Femur (tissue), 1 donor: ENCODE measurements around the gene SYT17.
A peak's percentile ranks its signal among the peaks of the same experiment; 100 is the strongest.
"Not testable (repeated sequence)": the region's sequence is repeated elsewhere in the genome, so short reads cannot be mapped to it uniquely, and the experiment has no call there.

Source experiments
- DNase-seq: peaks from one replicate; pipeline ENCODE4 v3.0.0-alpha.2; 2017

The SYT17 gene

DNA sequence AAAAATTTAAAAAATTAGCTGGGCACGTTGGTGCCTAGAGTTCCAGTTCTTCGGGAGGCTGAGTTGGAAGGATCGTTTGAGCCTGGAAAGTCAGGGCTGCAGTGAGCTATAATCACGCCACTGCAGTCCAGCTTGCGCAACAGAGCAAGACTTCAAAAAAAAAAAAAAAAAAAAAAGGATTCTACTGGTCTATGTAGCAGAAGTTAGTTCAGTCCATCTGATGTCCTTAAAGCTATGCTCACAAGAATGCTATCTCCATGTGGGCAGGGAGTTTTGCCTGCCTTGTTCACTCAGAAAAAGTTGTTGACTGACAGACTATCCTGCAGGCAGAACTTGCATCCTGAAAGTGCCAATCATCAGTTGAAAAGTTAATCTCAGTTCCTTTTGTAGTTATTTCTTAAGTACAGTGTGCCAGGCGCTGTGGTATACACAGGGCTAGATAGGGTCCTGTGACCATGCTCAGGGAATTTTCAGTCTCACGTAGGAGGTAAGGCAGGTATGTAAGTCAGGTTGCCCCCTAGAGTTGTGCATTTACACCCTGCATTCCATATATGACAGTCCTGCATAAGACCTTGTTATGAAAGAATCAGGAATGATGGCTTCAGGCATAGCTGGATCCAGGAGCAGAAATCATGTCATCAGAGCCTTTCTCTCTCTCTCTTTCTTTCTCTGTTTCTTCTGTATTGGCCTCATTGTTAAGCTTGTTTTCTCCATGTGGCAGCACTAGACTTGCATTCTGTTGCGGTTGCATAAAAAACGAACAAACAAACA, 7.6 kb downstream of the SYT17 start:
- DNase-seq = no peak

DNA sequence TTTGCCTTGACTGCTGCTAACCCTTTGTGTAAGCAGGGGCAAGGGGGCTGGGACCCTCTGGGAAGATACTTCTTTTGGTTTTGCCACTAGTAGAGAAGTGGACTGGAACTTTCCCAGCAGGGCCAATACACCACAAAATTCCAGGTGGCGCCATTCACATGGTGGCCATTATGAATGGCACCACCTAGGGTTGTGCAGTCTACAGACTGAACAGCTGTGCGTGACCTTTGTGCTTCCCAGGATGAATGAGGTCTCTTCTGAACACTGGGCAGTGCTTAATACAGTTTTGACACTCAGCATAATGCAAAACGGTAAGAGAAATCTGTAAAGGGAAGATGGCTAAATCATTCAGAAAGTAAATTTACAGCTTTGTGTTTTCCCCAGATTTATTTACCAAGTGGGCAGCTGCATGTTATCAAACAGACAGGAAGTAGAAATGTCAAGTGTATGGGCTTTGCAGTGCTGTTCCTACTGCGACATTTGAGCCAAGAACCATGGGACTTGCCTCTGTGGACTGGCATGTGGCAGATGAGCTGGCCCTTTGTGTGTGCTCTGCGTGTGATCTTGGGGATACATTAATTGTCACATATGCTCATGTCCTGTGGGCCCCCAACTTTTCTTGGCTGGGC, 9.2 kb downstream of the SYT17 start:
- DNase-seq = no peak

DNA sequence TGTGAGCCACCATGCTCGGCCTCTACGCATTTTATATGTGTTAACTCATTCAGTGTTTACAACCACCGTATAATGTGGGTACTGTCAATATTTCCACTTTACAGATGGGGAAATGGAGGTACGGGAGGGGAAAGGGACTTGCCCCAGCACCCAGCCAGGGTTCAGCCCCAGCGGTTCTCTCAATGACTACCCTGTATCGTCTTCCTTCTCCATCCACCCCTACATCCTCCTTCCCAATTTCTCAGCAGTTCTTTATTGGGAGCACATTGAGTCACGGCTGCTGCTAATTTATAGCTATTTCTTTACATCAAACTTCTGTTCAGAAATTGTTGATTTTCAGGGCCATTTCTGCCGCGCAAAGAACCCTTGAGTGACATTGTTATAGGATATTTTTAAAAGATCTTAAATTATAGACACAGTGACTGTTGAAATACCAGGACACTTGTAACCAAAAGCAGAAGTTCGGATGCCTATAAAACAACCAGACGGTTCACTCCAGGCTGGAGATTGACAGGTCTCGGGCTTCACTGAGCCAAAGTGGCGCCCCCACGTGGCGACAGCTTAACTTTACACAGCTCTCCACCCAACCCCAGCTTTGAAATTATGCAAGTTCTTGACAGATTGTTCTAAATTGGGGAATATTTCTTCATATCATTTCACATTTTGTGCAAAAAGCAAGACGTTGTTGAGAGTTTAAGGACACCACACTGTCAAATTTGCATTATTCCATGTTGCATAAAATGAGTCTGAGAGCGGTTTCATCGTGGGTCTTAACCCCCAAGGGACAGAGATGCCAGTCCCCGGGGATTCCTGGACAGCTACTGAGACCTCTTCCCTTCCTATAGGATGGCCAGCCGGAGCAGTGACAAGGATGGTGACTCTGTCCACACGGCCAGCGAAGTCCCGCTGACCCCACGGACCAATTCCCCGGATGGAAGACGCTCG, 11.8 kb downstream of the SYT17 start:
- peak; percentile 59 for DNase-seq

DNA sequence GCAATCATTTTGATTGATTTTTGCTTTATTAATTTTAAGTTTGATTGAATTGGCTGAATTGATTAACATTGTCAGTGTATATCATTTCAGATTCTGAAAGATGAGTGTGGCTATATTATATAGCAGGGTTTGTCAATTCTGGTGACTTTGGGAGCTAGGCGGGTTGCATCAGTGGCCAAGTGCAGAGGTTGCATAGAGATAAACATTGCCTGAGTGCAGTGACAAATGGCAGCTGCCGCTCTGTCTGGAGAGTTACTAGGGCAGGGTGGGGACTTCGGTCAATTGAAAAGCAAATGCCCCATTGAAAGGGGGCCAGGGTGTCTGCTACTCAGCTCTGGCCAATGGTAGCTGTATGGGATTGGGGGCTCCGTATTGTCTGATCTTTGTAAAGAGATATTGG, 12.7 kb downstream of the SYT17 start:
- DNase-seq = no peak

DNA sequence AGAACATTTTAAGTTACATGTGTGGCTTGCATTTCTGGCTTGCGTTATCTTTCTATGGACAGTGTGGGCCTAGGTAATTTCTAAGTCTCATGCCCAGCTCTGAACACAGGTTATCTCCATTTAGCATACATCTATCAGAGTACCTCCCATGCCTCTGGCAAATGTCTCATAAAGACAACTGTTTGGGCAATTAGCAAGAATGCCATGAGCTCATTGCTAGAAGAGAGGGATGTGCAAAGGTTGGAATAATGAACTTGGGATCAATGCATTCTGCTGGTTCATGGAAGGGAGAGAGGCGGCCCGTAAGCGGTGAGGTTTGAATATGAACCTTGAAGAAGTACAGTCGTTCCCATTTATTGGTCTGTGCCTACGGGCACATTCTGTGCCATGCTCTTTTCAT, 14.4 kb downstream of the SYT17 start:
- no peak for DNase-seq

DNA sequence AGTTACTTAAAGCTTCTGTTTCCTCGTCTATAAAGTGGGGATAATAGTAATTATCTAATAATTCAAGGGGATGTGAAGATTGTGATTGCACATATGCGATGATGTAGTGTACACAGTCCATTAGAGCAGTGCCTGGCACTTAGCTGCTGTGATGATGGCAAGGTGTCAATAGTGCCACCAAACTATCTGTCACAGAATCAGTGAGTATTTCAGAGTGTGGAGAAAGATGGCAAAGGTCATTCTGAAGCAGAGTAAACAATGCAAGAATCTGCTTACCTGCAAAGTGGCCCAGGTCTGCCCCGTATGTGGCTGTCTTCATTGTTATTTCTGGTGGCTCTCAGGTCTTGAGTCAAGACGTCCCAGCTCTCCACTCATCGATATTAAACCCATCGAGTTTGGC, 15.1 kb downstream of the SYT17 start:
- no peak for DNase-seq

DNA sequence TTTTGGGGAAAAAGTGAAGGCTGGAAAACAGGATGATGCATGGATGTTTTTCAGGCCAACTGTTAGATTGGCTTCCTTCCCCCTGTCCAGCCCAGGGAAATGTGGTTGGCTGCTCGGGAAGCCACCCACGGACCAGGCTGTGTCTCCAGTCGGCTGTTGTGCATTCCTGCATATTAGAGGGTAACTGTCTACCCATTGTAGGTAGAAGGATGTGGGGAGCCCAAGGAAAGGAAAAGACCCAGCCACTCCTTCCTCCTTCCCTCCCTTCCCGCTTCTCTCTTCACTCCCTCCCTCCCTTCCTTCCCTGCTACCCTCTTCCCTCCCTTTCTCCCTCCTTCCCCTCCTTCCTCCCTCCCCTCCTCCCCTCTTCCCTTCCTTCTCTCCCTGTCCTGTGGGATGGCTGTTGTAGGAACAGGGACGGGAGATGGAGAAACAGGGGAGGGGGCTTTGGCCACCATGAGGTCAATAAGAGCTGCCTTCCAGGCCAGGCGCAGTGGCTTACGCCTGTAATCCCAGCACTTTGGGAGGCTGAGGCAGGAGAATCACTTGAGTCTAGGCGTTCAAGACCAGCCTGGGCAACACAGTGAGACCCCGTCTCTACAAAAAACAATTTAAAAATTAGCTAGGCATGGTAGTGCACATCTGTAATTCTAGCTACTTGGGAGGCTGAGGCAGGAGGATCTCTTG, 16.9 kb downstream of the SYT17 start:
- no peak for DNase-seq

DNA sequence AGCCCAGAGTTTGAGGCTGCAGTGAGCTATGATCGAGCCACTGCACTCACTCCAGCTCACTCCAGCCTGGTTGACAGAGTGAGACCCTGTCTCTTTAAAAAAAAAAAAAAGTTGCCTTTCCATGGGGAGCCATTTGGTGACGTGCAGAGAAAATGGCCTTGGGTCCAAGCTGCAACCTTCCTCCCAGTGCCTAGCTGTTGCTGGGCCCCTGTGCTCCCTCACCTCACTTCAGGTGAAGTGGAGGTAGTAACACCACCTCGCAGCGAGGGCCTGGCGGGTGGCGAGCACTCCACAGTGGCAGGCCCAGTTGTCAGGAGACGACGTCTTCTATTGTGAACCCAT, 17.4 kb downstream of the SYT17 start:
- no peak for DNase-seq

DNA sequence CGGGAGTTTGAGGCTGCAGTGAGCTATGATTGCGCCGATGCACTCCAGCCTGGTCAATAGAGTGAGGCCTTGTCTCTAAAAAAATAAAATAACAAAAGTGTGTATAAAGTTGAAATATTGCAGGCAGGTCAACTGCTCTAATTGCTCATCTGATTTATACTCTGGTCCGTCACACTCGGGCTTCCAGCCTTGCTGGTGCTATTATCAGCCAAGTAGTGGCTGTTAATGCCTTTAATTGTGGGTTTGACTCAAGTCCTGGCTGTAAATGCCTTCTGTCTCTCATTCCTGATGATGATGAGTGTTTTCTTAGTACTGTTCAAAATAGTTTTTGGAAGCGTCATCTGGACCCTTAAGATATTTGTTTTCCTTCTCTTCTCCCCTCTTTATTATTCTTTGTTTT, 18.4 kb downstream of the SYT17 start:
- DNase-seq = no peak

DNA sequence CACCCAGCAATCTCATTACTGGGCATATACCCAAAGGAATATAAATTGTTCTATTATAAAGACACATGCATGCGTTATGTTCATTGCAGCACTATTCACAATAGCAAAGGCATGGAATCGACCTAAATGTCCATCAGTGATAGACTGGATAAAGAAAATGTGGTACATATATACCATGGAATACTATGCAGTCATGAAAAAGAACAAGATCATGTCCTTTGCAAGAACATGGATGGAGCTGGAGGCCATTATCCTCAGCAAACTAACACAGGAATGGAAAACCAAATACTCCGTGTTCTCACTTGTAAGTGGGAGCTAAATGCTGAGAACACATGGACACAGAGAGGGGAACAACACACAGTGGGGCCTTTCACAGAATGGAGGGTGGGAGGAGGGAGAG, 19.9 kb downstream of the SYT17 start:
- not testable (repeated sequence) for DNase-seq

DNA sequence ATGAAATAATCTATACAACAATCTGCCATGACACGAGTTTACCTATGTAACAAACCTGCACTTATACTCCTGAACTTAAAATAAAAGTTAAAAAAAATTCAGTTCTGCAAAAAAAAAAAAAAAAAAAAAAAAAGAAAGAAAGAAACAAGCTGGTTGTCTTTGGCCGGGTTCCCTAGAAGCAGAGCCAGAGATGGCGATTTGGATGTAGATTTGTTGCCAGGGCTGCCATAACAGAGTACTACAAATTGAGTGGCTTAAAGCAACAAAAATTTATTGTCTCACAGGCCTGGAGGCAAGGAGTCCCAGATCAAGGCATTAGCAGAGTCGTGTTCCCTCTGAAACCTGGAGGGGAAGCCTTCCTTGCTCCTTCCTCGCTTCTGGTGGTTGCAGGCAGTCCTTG, 20.4 kb downstream of the SYT17 start:
- DNase-seq = no peak

DNA sequence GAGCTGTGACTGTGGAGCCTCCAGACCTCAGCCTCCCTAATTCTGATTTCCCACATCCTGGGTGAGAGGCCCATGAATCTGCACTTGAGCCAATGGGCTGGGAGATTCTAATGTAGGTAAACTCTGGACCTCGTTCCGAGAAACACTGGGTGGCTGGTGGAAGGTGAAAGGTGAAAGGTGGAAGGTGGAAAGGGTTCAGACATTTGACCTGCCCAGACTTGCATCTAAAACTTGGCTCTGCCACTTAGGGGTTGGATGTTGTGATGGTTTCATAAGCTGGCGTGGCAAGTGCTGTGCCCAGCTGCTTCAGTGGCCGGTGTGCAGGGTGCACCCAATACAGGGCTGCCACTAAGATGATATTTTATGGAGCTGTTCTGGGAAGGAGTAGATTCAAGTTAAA, 24.8 kb downstream of the SYT17 start:
- no peak for DNase-seq

DNA sequence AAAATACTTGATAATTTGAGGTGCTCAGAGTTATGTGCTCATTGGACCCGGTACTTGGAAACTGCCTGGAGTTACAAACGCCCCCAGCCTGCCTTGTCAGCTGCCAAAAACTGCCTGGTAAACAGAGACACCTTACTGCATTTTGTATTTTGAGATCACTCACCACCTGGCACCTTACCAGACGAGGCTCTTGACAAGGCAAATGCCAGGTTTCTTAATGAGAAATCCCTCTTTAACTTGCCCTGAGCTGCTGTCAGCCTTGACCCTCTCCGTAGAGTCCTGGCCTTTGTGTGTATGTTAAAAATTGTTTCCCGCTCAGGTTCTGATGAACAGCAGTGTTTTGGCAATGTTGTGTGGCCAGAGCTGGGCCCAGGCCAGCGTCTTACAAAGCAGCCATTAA, 28.8 kb downstream of the SYT17 start:
- DNase-seq = no peak

DNA sequence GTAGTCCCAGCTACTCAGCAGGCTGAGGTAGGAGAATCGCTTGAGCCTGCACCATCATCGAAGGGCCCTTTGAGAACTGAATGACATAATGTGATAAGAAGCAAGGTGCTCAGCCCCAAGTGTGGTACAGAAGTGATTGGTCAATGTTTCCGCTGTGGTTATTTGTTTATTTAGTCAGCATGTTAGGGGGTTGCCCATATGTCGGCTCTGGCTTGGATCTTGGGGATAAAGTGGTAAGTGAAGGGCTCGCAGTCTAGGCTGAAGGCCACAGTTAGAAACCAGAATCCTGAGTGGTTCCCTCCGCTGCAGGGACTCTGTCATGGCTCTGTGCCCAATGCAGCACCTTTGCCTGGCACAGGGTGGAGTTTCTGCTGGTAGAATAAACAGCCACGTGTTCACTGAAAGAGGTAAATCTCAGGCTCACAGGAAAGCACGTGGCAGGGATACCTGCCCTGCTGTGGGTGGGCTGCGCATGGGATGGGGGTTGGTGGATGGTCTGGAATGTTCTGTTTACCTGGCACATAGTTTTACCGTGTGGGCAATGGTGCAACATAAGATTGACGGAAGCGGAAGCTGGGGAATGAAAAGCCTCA, 35.4 kb downstream of the SYT17 start:
- DNase-seq = no peak

DNA sequence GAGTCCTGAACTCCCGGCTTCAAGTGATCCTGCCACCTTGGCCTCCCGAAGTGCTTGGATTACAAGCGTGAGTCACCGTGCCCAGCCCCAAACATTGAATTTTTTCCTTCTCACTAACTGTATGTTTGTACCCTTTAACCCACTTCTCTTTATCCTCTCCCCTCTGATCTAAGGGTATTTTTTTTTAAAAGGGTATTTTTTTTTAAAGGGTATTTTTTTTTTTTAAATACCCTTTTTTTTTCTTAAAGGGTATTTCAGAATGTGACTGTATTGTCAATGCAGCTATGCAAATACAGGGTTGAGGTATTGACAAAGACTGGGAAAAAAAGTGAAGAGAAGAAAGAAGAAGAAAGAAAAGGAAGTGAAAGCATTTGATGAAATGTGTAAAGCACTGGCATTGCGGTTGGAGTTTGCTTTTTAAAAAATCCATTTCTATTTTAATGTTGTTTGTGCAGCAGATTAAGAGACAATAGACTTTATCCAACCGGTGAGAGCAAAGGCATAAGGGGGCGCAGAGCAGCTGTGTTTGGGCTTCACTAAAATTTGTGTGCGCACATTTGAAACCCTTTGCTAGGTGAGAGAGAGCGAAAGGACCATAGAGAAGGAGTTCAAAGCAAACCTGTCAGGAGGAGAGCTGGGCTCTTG, 42.4 kb downstream of the SYT17 start:
- DNase-seq = no peak

DNA sequence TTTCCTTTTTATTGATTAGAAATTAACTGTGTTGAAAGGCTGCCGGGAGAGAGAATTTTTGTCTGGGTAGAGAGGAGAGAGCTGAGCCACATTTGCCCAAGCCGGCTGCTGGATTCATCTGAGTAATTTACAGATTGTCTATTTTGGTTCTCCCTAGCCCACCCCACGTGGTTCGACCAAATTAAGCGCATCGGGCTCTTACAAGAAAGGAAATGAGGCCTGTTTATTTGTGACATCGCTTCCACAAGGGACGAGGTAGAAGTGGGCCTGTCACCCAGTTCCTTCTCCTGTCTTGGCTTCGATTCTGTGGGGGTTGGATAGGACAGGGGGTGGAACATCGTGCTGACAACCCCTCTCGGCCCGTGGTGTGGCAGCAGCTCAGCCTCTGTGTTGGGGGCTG, 42.9 kb downstream of the SYT17 start:
- no peak for DNase-seq

DNA sequence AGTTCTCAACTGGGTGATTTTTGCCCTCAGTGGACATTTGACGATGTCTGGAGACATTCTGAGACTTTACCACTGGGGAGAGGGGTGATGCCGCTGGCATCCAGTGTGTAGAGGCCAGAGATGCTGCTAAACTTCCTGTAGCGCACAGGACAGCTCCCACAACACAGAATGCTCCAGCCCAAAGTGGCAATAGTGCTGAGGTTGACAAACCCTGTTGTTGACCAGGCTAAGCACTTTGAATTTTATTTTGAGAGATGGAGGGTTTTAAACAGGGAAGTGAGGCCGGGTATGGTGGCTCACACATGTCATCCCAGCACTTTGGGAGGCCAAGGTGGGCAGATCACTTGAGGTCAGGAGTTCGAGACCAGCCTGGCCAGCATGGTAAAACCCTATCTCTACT, 44.0 kb downstream of the SYT17 start:
- DNase-seq = no peak

DNA sequence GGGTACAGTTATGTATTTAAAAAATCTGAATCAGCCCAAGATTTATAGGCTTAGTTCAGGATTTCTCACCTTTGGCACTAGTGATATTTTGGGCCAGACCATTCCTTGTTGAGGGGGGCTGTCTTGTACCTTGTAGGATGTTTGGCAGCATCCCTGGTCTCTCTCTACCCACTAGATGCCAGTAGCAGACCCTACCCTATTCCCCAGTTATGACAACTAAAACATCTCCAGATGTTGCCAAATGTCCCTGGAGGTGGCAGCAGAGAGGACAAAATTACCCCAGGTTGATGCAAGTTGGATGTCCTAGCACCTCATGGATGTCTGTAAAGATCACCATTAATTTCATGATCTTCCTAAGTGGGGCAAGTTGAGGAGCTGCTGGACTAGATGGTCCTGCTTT, 45.8 kb downstream of the SYT17 start:
- DNase-seq = no peak

DNA sequence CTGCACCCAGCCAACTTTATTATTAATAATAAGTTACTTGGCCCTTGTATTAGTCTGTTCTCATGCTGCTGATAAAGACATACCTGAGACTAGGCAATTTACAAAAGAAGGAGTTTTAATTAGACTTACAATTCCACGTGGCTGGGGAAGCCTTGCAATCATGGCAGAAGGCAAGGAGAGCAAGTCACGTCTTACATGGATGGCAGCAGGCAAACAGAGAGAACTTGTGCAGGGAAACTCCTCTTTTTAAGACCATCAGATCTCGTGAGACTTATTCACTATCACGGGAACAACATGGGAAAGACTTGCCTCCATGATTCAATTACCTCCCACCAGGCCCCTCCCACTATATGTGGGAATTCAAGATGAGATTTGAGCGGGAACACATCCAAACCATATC, 47.7 kb downstream of the SYT17 start:
- DNase-seq = no peak

DNA sequence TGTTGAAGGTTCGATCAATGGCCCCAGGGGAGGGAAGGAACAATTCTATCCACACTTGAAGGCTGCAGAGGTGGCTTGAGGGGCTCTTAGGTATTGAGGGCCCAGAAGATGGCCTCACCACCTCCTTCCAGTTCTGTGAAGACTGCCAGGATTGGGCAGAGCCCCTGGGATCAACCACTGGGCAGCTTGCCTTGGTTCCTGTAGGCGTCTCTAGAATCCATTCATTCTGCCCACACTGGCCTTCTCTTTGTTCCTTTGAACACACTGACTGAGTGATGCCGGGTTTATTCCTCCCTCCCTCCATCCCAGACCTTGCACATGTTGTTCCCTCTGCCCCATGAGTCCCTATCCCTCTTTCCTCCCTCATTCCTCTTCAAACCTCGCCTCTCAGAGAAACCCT, 50.5 kb downstream of the SYT17 start:
- DNase-seq = no peak

DNA sequence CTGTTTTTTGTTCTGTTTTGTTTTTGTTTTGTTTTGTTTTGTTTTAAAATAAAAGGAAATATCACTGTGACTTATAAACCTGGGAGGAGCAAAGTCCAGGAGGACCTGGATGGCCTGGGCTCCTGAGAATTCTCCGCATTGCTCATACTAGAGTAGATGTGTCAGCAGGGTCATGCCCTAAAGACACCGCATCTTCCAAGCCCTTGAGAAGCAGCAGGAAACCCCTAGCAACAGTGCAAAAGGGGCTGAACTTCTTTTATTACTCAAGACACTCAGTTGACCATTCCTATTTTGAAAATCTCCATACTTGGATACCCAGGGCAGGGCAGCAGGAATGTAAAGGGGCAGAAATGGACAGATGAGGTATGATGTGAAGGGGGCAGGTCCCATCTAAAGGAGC, 51.8 kb downstream of the SYT17 start:
- no peak for DNase-seq
